ENCODE results near the gene FAM187B.

DNA sequence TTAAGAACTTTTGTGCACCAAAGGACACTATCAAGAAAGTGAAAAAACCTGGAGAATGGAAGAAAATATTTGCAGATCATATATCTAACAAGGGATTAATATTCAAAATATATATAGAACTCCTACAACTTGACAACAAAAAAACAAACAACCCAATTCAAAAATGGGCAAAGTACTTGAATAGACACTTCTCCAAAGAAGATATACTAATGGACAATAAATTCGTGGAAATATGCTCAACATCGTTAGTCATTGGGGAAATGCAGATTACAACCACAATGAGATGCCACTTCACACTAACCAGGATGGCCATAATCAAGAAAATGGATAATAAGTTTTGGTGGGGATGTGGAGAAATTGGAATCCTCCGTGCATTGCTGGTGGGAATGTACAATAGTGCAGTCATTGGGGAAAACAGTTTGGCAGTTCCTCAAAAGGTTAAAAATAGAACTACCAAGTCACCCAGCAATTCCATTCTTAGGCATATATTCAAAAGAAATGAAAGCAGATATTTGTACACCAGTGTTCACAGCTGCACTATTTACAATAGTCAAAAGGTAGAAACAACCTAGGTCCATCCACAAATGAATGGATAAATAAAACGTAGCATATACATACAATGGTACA is 18.0 kb upstream of the FAM187B start:
- TF ChIP-seq, protein P1, sequence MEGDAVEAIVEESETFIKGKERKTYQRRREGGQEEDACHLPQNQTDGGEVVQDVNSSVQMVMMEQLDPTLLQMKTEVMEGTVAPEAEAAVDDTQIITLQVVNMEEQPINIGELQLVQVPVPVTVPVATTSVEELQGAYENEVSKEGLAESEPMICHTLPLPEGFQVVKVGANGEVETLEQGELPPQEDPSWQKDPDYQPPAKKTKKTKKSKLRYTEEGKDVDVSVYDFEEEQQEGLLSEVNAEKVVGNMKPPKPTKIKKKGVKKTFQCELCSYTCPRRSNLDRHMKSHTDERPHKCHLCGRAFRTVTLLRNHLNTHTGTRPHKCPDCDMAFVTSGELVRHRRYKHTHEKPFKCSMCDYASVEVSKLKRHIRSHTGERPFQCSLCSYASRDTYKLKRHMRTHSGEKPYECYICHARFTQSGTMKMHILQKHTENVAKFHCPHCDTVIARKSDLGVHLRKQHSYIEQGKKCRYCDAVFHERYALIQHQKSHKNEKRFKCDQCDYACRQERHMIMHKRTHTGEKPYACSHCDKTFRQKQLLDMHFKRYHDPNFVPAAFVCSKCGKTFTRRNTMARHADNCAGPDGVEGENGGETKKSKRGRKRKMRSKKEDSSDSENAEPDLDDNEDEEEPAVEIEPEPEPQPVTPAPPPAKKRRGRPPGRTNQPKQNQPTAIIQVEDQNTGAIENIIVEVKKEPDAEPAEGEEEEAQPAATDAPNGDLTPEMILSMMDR (IDR thresholded peaks at IDR 0.05), result no peak
- no peak for TF ChIP-seq POLR2A (IDR thresholded peaks at IDR 0.05)
- no peak for TF ChIP-seq POLR2AphosphoS5 (IDR thresholded peaks at IDR 0.05)

Data from prostate gland (tissue), 2 donors.